Smooth muscle cell (in vitro differentiated cells): ENCODE measurements around the gene CETN3. TPM values are rescaled to one million over a fixed set of nuclear protein-coding genes. Genes with fewer than 3 reads are reported as not detected.

Experiments used
- DNase-seq: peaks from one replicate; lab custom pipeline; 2025; ENCODE audit not compliant: unreplicated experiment; lab: John Stamatoyannopoulos, UW
- H2AFZ ChIP-seq: fragments of 200-600 bp; sonication (generic); 2 replicates; pipeline ENCODE4 v1.6.0; 2016; ENCODE audit warnings: antibody characterized with exemption, low read depth, mild to moderate bottlenecking
- H3F3A ChIP-seq: fragments of 200-600 bp; sonication (generic); 2 replicates; pipeline ENCODE4 v1.6.0; 2017; ENCODE audit warnings: antibody characterized with exemption, low read depth
- H3K27ac ChIP-seq: fragments of 200-600 bp; sonication (generic); 2 replicates; pipeline ENCODE4 v1.5.1; 2016; ENCODE audit warnings: low read depth, mild to moderate bottlenecking
- H3K27me3 ChIP-seq: fragments of 200-600 bp; sonication (generic); 2 replicates; pipeline ENCODE4 v1.6.1; 2016; ENCODE audit warnings: low read depth, mild to moderate bottlenecking
- H3K36me3 ChIP-seq: fragments of 200-600 bp; sonication (generic); 2 replicates; pipeline ENCODE4 v1.5.1; 2016; ENCODE audit warnings: low read depth
- H3K4me1 ChIP-seq: fragments of 200-600 bp; sonication (generic); 2 replicates; pipeline ENCODE4 v1.5.1; 2016; ENCODE audit warnings: low read depth
- H3K4me2 ChIP-seq: fragments of 200-600 bp; sonication (generic); 2 replicates; pipeline ENCODE4 v1.6.0; 2016; ENCODE audit warnings: mild to moderate bottlenecking
- H3K4me3 ChIP-seq: fragments of 200-600 bp; sonication (generic); 2 replicates; pipeline ENCODE4 v1.5.1; 2016; ENCODE audit warnings: mild to moderate bottlenecking
- H3K79me2 ChIP-seq: fragments of 200-600 bp; sonication (generic); 2 replicates; pipeline ENCODE4 v1.6.0; 2016; ENCODE audit warnings: low read depth, mild to moderate bottlenecking
- H3K9ac ChIP-seq: fragments of 200-600 bp; sonication (generic); 2 replicates; pipeline ENCODE4 v1.6.0; 2016; ENCODE audit warnings: low read depth
- H3K9me3 ChIP-seq: fragments of 200-600 bp; sonication (generic); replicated peaks from 2 replicates; pipeline ENCODE4 v1.5.1; 2016; ENCODE audit warnings: low read depth
- H4K20me1 ChIP-seq: fragments of 200-600 bp; sonication (generic); 2 replicates; pipeline ENCODE4 v1.6.0; 2016; ENCODE audit warnings: low read depth
- CTCF ChIP-seq: fragments of 200-600 bp; sonication (generic); IDR thresholded peaks from 2 replicates; pipeline ENCODE4 v1.5.1; 2017; ENCODE audit warnings: borderline replicate concordance, mild to moderate bottlenecking, antibody characterized with exemption; ENCODE audit not compliant: insufficient read depth, poor library complexity, severe bottlenecking
- WGBS: methylation state at CpG from one replicate; pipeline ENCODE4 v1.1.7; 2016; ENCODE audit warnings: low lambda C conversion rate; 5-methylcytosine and 5-hydroxymethylcytosine counted together
- polyA plus RNA-seq: library from polyadenylated mRNA; unstranded; fragments of >200 nt; fragmentation: Nextera tagmentation; extraction: Ambion mirVana; gene quantifications from 2 replicates; pipeline ENCODE4 v1.2.1, GENCODE V29; 2016
- total RNA-seq: library from RNA; depleted of rRNA; stranded (reverse); fragments of >200 nt; gene quantifications from 2 replicates; pipeline ENCODE4 v1.2.3, GENCODE V29; 2014

CETN3 gene
- total RNA-seq, result 32.0 and 36.7 TPM in 2 replicates
- polyA plus RNA-seq, result 28.7 and 31.6 TPM in 2 replicates

- peak within 1 kb of the TSS; percentile 99 for H3K4me2 ChIP-seq
- H3K4me1 ChIP-seq, result peaks cover 38% of the 10 kb centered on the region
- H3K4me3 ChIP-seq, result peak within 1 kb of the TSS; percentile 78
- peak within 1 kb of the TSS; percentile 98 for H2AFZ ChIP-seq
- H3K36me3 ChIP-seq, result no peaks in the 10 kb centered on the region
- peak within 1 kb of the TSS; percentile 97 for H3K27ac ChIP-seq
- no peaks in the 10 kb centered on the region for H3K27me3 ChIP-seq
- TF ChIP-seq CTCF, result no peak
- 1% methylated on average over 51 of the region's 51 CpGs for WGBS
- peak within 1 kb of the TSS; percentile 96 for H3K9ac ChIP-seq
- H3F3A ChIP-seq, result no peaks in the 10 kb centered on the region
- H3K79me2 ChIP-seq, result peaks cover 19% of the 10 kb centered on the region
- no peaks in the 10 kb centered on the region for H4K20me1 ChIP-seq
- DNase-seq, result peak; percentile 82
- no peaks in the 10 kb centered on the region for H3K9me3 ChIP-seq
Observed at GRCh38 chr5:90409318-90410177, at the start of gene CETN3. Gene CETN3, minus strand, starts transcription at chr5:90409756. Its CDS starts 95 bp downstream, at chr5:90409661.

DNA sequence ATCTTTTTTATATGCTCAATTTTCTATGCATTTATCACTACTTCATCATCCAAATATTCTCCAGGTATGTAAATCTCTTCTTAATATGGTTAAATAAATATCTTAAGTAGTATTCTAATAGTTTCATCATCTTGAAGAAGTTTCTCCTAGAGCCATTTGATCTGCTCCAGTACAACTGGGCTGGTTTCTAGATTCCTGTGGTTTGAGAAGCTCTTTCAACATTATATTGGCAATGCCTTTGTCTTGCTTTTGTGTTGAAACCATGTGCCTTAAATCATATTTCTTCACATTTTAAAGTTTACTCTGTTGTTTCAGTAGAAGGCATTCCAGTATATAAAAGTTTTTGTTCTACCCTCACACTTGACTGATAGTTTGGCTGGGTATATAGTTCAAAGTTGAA lies 37.4 kb upstream of the CETN3 start:
- Histone ChIP-seq H3K36me3 (no peaks in the 10 kb centered on the region), H2AFZ (no peak overlapping the region), H3K9me3 (no peaks in the 10 kb centered on the region), H3K4me2 (no peak overlapping the region), H3K9ac (no peak overlapping the region), H3K4me1 (no peaks in the 10 kb centered on the region), H3K4me3 (no peak overlapping the region), H3K27me3 (no peaks in the 10 kb centered on the region), H4K20me1 (no peaks in the 10 kb centered on the region), H3K27ac (no peak overlapping the region), H3K79me2 (no peaks in the 10 kb centered on the region), H3F3A (no peaks in the 10 kb centered on the region)
- no peak for DNase-seq
- TF ChIP-seq CTCF, result no peak

- H3K79me2 ChIP-seq, result no peaks in the 10 kb centered on the region
- no peaks in the 10 kb centered on the region for H3K9me3 ChIP-seq
- H3K4me2 ChIP-seq, result peak overlapping the region; percentile 85
- H3K27me3 ChIP-seq, result peaks cover 11% of the 10 kb centered on the region
- no peak for DNase-seq
- peak overlapping the region; percentile 96 for H2AFZ ChIP-seq
- no peaks in the 10 kb centered on the region for H3K36me3 ChIP-seq
- H3K4me3 ChIP-seq, result no peak overlapping the region
- peaks cover 9% of the 10 kb centered on the region for H3K4me1 ChIP-seq
- no peaks in the 10 kb centered on the region for H4K20me1 ChIP-seq
- no peak overlapping the region for H3K9ac ChIP-seq
- TF ChIP-seq CTCF, result no peak
- WGBS, result 60% methylated on average over 2 of the region's 2 CpGs
- no peaks in the 10 kb centered on the region for H3F3A ChIP-seq
- H3K27ac ChIP-seq, result no peak overlapping the region
Observed at GRCh38 chr5:90440644-90441043, 31.1 kb upstream of the CETN3 start.
